SIG-M5 treated with dmso at 0.1 percent for 504 hours (cell line): ENCODE measurements around the gene MROH2A.

Experiments
- DNase-seq: peaks from one replicate; lab custom pipeline; 2025; ENCODE audit not compliant: unreplicated experiment; lab: John Stamatoyannopoulos, UW

Gene MROH2A

DNA sequence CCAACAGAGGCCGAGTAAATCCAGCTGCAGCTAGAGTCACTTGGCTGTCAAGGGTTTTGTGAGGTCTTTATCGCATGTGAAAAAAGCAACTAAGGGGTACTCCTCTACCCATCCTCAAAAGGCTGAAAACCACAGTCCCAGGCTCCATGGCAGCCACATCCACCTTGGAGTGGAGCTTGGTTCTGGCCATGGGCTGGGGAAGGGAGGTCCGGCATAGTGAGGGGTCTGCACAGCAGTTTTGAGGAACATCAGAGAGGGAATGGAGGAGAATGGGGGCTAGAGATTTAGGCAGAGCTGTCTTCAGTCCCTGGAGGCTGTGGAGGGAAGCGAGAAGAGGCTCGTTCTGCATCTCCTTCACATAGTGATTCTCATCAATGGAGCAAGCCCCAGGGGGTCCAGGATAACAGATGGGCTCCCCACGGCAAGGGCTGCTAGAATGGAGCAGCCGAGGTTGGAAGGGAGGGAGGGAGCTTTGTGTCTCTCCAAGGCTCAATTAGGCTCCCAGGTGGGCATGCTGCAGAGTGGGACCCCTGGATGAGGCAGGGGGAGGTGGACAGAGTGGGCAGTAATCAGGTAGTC is 21.0 kb downstream of the MROH2A start:
- DNase-seq, result no peak

DNA sequence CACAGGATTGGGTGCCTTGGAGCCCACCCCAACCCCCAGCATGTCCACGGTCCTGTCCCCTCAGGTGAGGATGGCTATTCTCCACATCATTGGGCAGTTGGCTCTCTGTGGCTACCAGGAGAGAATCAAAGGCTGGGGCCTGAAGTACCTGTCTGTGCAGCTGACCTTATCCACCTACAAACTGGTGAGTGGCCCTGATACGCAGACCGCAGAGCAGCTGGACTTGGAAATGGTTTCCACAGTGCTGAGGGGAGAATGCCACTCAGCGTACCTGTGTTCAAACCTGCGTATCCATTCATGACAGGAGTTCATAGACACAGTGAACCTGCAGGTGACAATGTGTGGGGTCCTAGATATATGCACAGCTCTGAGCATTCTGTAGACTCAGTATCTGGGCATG is 21.6 kb downstream of the MROH2A start:
- no peak for DNase-seq

DNA sequence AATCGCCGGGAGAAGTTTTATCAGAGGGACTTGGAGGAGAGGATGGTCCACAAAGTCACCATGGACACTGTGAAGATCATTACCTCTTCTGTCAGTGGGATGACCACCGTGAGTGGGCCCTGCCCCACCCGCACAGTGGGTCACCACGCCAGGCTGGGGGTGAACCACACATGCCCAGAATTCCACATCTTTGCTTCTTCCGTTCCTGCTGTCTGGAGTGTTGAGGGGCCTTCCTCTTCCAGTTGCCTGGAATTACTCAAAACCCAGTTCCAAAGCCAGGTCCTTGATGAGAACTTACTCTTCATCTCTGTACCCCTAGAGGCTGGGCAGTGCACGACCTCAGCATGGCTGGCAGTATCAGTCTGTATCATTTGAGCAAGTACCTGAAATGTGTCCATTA is 22.1 kb downstream of the MROH2A start:
- no peak for DNase-seq

DNA sequence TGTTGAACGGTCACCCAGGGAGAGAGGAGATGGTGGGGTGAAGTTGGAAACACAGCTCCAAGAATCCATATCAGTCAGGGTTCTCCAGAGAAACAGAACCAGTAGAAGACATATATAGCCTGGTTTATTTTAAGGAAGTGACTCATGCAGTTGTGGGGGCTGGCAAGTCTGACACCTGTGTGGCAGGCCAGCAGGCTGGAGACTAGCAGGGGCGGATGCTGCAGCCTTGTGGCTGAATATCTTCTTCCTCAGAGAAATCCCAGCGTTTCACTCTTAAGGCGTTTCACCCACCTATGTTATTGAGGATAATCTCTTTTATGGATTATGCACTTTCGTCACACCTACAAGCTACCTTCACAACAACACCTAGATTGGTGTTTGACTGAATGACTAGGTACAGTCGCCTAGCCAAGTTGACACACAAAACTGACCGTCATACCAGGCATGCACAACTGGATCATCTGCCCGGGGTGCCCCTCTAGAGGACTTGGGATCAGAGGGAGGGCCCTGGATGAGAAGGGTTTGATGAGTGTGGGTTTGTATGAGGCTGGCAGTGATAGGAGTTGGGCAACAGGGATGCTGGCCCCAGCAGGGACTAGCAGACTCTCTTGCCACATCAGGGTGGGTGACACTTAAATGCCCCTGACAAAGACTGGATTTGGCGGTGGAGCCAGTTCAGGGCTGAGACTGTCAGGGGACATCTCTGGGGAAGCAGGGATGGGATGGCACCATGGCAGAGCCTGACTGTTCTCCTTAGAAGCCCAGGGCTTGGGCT is 23.4 kb downstream of the MROH2A start:
- DNase-seq, result no peak

DNA sequence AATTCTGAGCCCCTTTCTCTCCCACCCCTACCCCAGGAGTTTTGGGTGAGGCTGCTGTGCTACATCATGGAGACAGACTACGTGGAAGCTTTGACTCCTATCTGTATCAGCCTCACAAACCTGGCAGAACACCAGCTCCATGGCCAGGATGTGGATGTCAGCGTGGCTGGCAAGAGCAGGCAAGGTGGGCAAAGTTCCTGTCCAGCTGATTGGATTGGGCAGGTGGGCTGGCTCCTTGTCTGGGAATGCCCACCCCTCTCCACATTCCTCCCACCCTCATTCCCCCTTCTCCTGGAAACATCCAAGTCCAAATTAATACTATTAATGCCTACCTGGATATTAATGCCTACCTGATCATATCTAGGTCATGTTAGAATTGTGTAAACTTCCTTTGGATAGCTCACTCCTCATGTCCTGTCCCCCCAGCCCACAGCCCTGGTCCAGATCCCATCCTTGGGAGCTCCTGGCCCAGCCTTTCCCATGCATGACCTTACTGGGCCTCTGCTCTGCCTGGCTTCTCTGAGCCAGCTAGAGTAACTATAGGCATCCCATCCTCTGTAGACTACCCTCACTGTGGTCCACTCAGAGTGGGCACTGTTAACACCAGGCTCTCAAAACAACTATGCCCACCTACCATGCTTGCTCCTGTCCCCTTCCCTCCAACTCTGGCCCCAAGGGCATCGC is 24.1 kb downstream of the MROH2A start:
- no peak for DNase-seq

DNA sequence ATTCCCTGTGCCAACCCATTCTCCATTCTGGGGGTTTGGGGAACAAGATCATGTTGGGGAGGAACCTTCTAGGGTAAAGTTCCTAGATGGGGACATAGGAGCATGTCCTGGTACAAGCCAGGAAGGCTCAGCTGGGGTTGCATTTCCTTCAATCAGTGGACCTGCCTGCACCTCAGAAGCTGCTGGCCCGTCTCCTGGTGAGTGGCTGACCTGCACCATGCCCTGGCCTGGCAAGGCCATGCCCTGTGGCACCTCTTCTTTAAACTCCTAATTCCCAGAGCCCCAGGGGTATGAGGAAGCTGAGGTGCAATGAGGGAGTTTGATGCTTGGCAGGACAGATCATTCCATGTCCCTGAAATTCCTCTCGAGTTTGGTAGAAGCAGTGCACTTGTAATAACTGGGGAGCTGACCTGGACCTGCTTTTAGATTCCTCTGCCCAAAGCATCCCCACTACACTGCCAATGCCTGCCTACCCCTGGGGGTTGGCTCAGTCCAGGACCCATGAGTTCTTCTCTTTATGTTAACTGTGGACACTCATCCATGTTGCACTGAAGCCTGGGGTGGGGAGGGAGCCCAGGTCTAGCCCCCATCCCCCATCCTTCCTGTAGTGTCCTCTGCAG is 25.3 kb downstream of the MROH2A start:
- no peak for DNase-seq

DNA sequence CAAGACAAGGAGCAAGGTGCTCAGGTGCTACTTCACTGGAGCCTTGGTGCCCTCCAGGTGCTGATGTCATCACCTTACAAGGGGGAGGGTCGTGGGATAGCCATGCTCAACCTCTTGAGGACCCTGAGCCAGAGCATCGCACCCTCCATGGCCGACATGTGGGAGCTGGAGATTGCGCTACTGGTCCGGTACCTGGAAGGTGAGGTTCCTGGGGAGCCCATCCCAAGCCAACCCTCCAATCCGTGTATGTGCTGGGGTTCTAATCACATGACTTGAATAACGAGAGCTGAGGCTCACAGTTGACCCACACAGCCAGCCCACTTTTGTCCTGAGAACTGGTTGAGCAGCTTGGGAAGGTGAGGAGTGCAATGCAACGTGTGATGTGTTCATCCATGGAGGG is 25.9 kb downstream of the MROH2A start:
- no peak for DNase-seq

DNA sequence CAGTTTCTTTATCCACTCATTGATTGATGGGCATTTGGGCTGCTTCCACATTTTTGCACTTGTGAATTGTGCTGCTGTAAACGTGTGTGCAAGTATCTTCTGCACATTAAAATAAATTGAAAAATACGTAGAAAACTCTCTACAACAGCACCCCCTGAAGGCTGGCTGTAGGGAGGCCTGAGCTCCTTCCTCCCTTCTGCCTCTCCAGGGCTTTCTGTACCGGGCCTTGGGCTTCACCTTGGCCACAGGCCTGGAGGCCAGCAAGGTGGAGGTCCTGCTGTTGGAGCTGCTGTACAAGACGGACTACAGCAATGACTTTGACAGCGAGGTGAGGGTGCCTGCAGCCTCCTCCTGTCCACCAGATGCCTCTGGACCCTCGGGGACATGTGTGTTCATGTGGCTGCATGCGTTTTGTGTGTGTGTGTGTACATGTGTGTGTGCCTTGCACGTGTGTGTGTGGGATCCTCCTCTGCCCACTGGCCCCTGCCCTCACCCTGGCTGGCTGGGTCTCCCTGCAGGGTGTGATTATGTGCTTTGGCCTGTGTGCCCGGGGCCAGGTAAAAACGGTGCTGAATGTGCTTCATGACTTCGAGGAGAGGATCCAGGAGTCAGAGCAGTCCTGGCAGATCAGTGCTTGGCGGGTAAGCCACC is 29.2 kb downstream of the MROH2A start:
- no peak for DNase-seq

DNA sequence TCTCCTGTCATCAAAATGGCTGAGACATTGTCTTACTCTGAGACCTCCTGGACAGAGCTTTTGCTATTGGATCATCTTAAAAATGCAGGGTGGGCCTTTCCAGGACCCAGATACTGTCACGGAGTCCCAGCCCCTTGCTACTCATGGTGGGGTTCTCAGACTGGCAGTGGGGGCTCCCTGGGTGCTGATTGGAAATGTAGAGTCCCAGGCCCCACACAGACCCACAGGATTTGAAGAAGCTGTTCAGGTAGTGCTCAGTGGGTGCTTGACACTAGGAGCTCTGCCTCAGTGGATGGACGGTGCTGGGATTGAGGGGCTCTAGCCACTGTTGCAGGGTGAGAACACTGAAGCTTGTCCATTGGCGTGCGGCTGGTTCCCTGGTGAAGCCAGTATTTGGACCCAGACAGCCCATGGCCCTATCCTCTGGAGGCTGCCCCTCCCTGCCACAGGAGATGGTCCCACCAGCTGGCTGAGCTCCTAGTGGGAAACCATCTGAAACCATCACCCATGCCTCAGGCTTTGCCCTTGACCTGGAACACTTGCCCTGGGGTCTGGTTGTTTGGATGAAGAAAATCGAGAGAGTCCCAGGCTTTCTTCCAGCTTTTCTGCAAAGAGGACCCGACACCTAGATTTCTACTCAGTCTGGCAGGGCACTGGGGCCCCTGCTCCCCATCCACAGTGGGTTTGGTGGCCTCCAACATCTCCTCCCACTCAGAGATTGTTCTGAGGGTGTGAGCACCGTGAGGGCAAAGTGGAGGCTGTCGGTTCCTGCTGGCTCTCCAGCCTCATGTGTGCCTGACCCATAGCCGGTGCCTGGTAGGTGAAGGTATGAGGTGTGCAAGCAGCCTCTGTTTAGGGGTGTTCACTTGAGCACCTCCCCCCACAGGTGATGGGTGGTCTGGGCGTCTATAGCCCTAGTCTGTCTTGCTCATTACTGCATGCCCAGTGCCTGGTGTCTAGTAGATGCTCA is 30.1 kb downstream of the MROH2A start:
- no peak for DNase-seq

DNA sequence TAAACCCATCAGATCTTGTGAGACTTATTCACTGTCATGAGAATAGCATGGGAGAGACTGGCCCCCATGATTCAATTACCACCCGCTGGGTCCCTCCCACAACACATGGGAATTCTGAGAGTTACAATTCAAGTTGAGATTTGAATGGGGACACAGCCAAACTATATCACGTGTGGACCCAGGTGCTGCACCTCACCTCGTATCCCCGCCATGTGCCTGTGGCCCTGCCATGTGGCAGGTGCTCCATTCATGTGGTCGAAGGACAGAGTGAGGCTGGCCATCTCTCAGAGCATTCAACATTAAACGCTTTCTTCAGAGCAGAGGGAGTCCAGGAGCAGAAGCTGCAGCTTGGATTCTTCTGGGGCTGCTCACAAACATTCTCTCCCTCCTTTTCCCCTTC is 32.3 kb downstream of the MROH2A start:
- no peak for DNase-seq

DNA sequence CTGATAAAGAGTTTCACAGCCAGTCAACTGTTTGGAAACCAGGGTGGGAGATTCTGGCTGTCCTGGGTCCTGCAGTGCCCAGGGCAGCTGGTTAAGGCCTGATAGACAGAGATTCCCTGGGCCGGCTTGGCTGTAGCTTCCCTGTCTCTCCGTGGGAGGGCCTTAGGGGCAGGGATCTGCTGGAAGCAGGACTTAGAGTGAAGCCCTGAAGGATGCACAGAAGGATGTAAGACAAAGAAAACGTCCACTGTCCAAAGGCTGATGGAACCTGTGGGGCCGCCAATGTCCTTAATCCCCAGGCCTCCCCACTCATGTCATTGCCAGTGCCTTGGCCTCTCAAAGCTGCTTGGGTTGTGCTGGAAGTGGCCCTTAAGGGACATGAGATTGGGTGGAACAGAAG is 33.0 kb downstream of the MROH2A start:
- no peak for DNase-seq

DNA sequence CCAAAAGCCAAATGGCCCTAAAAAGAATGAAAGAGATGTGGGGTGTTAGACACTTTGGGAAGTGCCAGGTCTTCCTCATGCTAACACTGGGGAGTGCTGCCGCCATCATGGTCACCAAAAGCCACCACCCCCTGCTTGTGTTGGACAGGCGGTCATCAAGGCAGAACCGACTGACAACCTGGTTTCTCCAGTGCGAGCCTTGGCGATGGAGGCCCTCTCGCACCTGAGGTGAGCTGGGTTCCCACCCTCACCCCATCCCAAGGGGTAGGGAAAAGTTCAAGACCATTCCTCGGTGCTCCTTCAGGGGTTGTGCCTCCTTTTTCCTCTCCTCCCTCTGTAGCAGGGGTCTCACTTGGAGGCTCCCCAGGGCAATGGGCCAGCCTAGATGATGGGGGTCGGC is 33.6 kb downstream of the MROH2A start:
- no peak for DNase-seq

DNA sequence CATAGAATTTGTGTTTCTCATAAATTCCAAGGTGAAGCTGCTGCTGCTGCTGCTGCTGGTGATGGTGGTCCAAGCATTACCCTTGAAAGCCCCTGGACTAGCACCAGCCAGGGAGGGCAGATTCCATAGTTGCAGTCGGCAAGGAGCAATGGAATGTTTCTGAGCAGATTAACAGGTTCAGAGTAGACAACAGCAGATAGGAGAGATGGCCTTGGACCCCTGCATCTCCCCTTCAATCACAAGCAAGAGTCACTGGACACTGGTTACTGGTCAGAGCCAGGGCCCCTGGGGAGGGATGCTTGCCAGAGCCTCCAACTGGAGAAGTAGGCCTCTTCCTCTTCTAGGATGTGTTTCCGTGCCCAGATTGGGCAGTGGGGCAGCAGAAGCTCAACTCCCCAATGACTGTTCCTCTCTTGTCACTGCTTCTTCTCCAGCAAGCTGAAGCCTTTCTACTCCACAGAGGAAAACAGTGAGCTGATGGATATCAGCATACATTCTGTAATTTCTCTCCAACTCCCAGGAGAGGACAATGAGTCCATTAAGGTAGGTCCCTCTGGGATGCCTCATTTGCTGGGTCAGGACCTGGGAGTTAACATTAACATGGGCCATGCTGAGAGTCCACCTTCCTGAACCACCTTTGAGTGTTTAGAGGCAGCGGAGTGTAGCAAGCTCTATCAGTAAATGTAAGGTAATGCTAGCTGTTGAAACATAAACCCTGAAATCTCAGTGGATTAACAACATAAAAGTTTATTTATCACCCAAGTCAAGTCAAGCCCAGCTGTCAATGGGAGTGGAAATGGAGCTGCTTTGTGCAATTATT is 35.3 kb downstream of the MROH2A start:
- DNase-seq, result no peak

DNA sequence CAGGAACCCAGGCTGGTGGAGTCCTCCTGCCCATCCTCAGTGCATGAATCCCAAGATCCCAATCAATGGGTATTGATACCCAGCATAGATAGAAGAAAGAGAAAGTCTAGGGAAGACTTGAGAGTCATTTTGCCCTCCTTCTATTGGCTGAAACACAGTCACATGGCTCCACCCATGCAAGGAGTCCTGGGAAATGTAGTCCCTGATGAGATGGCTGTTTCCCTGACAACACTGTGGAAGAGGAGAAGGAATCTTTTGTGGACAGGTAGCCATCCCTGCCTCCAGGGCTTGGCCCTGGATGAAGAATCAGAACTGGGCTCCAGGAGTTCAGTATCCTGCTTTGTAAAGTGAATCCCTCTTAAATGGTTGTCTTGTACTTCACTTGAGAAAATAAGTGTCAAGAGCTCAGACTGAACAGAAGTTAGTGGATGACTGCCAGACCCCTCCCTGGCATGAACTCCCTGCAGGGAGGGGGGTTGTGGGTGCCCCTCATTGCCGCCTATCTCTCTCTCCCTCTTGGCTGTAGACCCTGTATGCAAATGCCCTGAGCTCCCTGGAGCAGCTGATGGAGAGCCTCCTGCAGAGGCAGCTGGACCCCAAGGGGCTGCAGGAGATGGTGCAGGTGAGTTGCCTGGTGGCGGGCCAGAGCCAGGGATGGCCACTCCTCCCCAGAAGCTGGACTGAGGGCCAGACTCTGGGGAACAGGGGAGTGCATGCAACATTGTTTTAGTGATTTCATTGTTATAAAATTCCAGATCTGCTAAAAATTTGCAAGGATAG is 36.1 kb downstream of the MROH2A start:
- DNase-seq, result no peak

DNA sequence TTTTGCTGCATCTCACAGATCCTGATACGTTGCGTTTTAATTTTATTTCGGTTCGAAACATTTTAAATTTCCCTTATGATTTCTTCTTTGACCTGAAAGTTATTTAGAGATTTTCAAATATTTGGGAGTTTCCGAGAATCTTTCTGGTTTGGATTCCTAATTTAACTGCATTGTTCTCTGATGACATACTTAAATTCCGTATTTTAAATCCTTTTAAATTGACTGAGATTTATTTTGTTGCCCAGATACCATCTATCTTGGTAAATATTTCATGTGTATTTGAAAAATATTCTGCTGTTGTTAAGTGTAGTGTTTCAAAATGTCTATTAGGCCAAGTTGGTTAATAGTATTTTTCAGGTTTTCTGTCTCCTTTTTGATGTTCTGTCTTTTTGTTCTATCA is 37.7 kb downstream of the MROH2A start:
- DNase-seq, result no peak

DNA sequence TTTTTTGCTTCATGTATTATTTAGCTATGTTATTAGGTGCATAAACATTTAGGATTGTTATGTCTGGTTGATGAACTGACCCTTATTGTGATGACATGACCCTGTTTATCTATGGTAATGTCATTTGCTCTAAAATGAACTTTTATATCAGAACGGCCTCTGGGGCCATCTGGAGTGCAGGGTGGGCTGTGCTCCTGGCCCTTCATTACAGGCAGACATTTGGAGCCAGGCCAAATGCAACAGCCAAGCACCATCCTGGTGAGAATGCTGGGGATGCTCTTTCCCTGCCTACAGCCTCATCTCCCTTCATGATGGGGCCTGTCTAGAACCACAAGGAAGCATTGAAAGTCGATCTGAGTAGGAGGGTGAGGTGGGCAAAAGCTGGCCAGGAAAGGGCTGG is 38.2 kb downstream of the MROH2A start:
- no peak for DNase-seq

DNA sequence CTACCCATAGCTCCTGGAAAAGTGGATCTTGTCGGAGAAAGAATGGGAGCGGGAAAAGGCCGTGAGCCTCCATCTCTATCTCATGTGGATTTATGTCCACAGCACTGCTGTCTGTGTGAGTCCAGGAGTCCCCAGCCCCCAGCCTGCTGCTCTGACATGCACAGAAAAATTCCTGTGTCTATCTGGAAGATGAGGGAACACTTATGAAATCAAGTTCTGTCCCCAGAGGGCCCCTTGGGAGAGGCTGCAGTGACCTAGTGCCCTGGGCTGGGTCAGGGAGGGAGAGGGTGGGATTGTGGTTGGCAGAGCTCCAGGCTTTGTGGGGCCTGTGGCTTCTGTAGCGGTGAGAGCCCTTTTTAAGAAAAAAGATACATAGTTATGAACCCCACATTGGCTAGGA is 38.6 kb downstream of the MROH2A start:
- no peak for DNase-seq

DNA sequence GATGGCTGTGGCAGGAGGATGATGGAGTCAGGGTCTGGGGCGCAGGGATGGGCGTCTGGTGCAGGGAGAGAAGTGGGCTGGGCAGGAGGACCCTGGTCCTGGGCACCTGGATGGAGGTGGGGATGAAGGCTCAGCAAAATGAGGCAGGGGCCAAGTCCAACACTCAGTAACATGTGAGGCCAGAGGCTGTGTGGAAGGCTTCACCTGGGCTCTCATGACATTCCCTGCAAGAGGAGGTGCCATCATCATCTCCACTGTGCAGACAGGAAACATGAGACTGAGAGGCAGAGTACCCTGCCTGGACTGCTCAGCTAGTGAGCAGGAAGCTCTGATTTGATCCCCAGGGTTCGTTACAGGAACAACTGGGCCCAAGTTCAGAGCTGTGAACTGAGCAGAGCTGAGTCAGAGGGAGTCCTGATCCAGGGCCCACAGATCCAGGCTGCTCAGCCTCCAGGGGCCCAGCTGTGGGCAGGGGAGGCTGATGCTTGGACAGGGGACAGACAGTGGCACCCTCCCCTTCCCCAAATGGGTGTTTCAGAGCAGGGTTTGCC is 39.3 kb downstream of the MROH2A start:
- DNase-seq, result no peak
